ENCODE measurements around the gene FLOT2.

GRCh38 chr17:28898527-28898955 is 1.0 kb upstream of the FLOT2 start:
- no peak for TF ChIP-seq FOS (IDR thresholded peaks at IDR 0.05; ENCODE audit: borderline replicate concordance, insufficient read depth, low read length)
- TF ChIP-seq CTCF (IDR thresholded peaks at IDR 0.05; ENCODE audit: extremely low read depth in 1 of 2, insufficient read depth in 1 of 2, low read depth in 1 of 2, low read length in 2 of 2) = no peak
- TF ChIP-seq EZH2 (IDR thresholded peaks at IDR 0.05; ENCODE audit: borderline replicate concordance, low read depth, low read length, severe bottlenecking) = no peak
- no peak for TF ChIP-seq POLR2A (IDR thresholded peaks at IDR 0.05; ENCODE audit: low read depth, low read length)
- no peak for TF ChIP-seq GATA2 (IDR thresholded peaks at IDR 0.05; ENCODE audit: insufficient read depth, insufficient read length, low read depth, low read length)
- TF ChIP-seq MAX (IDR thresholded peaks at IDR 0.05; ENCODE audit: insufficient read depth, insufficient read length) = no peak
- no peak for TF ChIP-seq JUN (IDR thresholded peaks at IDR 0.05; ENCODE audit: borderline replicate concordance, insufficient read depth, insufficient read length, low read depth)
- TF ChIP-seq MYC (IDR thresholded peaks at IDR 0.05; ENCODE audit: low read depth, low read length) = no peak

Measured in endothelial cell of umbilical vein (primary cell).